ENCODE results near the gene ROM1.

DNA sequence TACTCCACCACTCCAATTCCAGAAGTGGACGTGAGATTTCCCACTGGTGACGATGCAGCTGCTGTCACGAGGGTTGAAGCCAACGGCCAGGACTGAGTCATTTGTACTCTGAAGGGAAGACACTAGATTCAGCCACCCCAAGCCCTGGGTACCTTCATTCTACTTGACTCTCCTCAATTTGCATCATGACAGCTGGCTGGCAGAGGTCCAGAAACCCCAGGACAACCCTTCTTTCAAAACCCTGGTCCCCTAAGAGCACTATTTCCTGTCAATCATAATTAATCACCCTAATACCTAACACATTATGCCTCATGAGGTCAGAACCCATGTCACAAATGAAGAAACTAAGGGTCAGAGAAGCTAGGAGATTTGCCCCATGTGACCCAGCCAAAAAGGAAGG is 5.3 kb upstream of the ROM1 start:
- TF ChIP-seq EZH2 (IDR thresholded peaks at IDR 0.05; ENCODE audit: borderline replicate concordance, low read length), result no peak
- TF ChIP-seq, protein P1, sequence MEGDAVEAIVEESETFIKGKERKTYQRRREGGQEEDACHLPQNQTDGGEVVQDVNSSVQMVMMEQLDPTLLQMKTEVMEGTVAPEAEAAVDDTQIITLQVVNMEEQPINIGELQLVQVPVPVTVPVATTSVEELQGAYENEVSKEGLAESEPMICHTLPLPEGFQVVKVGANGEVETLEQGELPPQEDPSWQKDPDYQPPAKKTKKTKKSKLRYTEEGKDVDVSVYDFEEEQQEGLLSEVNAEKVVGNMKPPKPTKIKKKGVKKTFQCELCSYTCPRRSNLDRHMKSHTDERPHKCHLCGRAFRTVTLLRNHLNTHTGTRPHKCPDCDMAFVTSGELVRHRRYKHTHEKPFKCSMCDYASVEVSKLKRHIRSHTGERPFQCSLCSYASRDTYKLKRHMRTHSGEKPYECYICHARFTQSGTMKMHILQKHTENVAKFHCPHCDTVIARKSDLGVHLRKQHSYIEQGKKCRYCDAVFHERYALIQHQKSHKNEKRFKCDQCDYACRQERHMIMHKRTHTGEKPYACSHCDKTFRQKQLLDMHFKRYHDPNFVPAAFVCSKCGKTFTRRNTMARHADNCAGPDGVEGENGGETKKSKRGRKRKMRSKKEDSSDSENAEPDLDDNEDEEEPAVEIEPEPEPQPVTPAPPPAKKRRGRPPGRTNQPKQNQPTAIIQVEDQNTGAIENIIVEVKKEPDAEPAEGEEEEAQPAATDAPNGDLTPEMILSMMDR (IDR thresholded peaks at IDR 0.05; ENCODE audit: low read length), result no peak
